Endothelial cell of umbilical vein (primary cell): ENCODE measurements around the gene HEYL. TPM values are rescaled to one million over a fixed set of nuclear protein-coding genes. Genes with fewer than 3 reads are reported as not detected.

ENCODE experiments used
- BruUV-seq: library from RNA; stranded (reverse); fragments of 400-500 nt; replicated peaks from 2 replicates; lab custom pipeline; 2021; lab: Mats Ljungman, UMichigan
- CTCF ChIA-PET: fragments of 300-600, 350-600 bp; sonication (Branson Sonifier 250); formaldehyde crosslinking; loops from one replicate; lab custom pipeline; 2021; ENCODE audit warnings: antibody characterized with exemption, inconsistent platforms; lab: Charles Lee
- POLR2A ChIA-PET: fragments of 300-600, 350-600 bp; sonication (Branson Sonifier 250); formaldehyde crosslinking; loops from one replicate; lab custom pipeline; 2021; ENCODE audit warnings: antibody characterized with exemption, inconsistent platforms; lab: Charles Lee
- DNase-seq: peaks from one replicate; pipeline ENCODE4 v3.0.0-alpha.2; 2011; ENCODE audit warnings: low read depth, low spot score
- FAIRE-seq: peaks from 2 replicates; lab custom pipeline; 2011; peaks lifted over from hg19 to GRCh38; lab: Jason Lieb, UNC
- H2AFZ ChIP-seq: 2 replicates; pipeline ENCODE4 v1.6.0; 2012; ENCODE audit warnings: low read depth, low read length, control low read depth, inconsistent platforms
- H3K27ac ChIP-seq: 2 replicates; pipeline ENCODE4 v1.5.1; 2011; ENCODE audit warnings: low read depth, mild to moderate bottlenecking, control low read depth, low read length, moderate library complexity; ENCODE audit not compliant: insufficient read depth
- H3K27me3 ChIP-seq, 2 experiments: 2 replicates each; pipeline versions ENCODE4 v1.6.0 to v1.6.1; 2011; ENCODE audit warnings: low read length in 2 of 2, mixed read lengths in 1 of 2; ENCODE audit not compliant: control insufficient read depth in 2 of 2, insufficient read depth in 2 of 2
- H3K36me3 ChIP-seq, 2 experiments: 2 replicates in 1 of 2; 3 replicates in 1 of 2; pipeline ENCODE4 v1.5.1; 2011; ENCODE audit warnings: low read length in 2 of 2, mild to moderate bottlenecking in 1 of 2, moderate library complexity in 1 of 2; ENCODE audit not compliant: control insufficient read depth in 2 of 2, insufficient read depth in 2 of 2; ENCODE audit errors: extremely low read depth in 1 of 2
- H3K4me1 ChIP-seq: 3 replicates; pipeline ENCODE4 v1.5.1; 2011; ENCODE audit warnings: mild to moderate bottlenecking, low read length; ENCODE audit not compliant: control insufficient read depth, insufficient read depth; ENCODE audit errors: extremely low read depth
- H3K4me2 ChIP-seq: 2 replicates; pipeline ENCODE4 v1.6.1; 2011; ENCODE audit warnings: low read length, control low read depth, mixed read lengths; ENCODE audit not compliant: insufficient read depth
- H3K4me3 ChIP-seq, 3 experiments: fragments of 200-600 bp in 1 of 3; sonication (generic), shearing (Covaris generic) in 1 of 3; replicated peaks in 1 of 3; 2 replicates each; pipeline ENCODE4 v1.5.1; 2011 to 2016; ENCODE audit warnings: control low read depth in 3 of 3, low read length in 3 of 3, mild to moderate bottlenecking in 2 of 3, inconsistent platforms in 1 of 3, low read depth in 1 of 3, moderate library complexity in 1 of 3; ENCODE audit not compliant: insufficient read depth in 1 of 3
- H3K79me2 ChIP-seq: 2 replicates; pipeline ENCODE4 v1.6.0; 2012; ENCODE audit warnings: low read length, inconsistent platforms; ENCODE audit not compliant: control insufficient read depth, insufficient read depth
- H3K9ac ChIP-seq: replicated peaks from 2 replicates; pipeline ENCODE3; 2011; ENCODE audit warnings: low read length, control low read depth; ENCODE audit not compliant: insufficient read depth; ENCODE audit errors: extremely low read depth
- H3K9me1 ChIP-seq: replicated peaks from 3 replicates; pipeline ENCODE4 v1.6.0; 2011; ENCODE audit warnings: mild to moderate bottlenecking, low read length; ENCODE audit not compliant: control insufficient read depth, insufficient read depth; ENCODE audit errors: extremely low read depth
- H3K9me3 ChIP-seq: replicated peaks from 2 replicates; pipeline ENCODE4 v1.5.1; 2012; ENCODE audit warnings: low read length, inconsistent platforms; ENCODE audit not compliant: control insufficient read depth, insufficient read depth
- H4K20me1 ChIP-seq: replicated peaks from 2 replicates; pipeline ENCODE3; 2011; ENCODE audit warnings: mild to moderate bottlenecking, low read length; ENCODE audit not compliant: control insufficient read depth, insufficient read depth; ENCODE audit errors: extremely low read depth
- FOS ChIP-seq: IDR thresholded peaks from 2 replicates; pipeline ENCODE4 v1.6.1; 2011; ENCODE audit warnings: mild to moderate bottlenecking, low read length, moderate library complexity, borderline replicate concordance; ENCODE audit not compliant: insufficient read depth
- GATA2 ChIP-seq: IDR thresholded peaks from 2 replicates; pipeline ENCODE4 v1.7.0; 2011; ENCODE audit warnings: low read depth, mild to moderate bottlenecking, moderate library complexity, mixed read lengths, low read length; ENCODE audit not compliant: insufficient read length, insufficient read depth
- POLR2AphosphoS5 ChIP-seq: IDR thresholded peaks from 2 replicates; pipeline ENCODE4 v1.6.1; 2012; ENCODE audit warnings: low read depth, mild to moderate bottlenecking, control low read depth, low read length, moderate library complexity; ENCODE audit not compliant: insufficient read depth
- dilution Hi-C: fragments of 300-500 bp; cut with MboI; formaldehyde crosslinking; loops from one replicate; pipeline ENCODE4 v1.15.0; 2019; ENCODE audit warnings: low sequenced_read_pairs; ENCODE audit not compliant: extremely low pct_ligation_motif_present
- intact Hi-C: fragments of 100-400 bp; cut with micrococcal nuclease; formaldehyde crosslinking; loops from one replicate; pipeline ENCODE4 v1.10.0; 2022
- polyA plus RNA-seq, 4 experiments: library from polyadenylated mRNA; depleted of rRNA in 3 of 4; stranded (reverse) in 3 of 4; unstranded in 1 of 4; fragments of >200 nt; gene quantifications; 2 replicates each; pipeline versions ENCODE4 v1.2.1 to v1.2.3, GENCODE V29; 2011 to 2012; ENCODE audit warnings: missing spikeins in 1 of 4
- total RNA-seq: library from RNA; stranded (reverse); gene quantifications from 2 replicates; pipeline ENCODE4 v1.2.3, GENCODE V29; 2021
- TF ChIP-seq, protein P1 (sequence below), 2 donors: IDR thresholded peaks; 1 replicate in 1 of 2; 2 replicates in 1 of 2; pipeline ENCODE4 v1.5.1; 2011; ENCODE audit warnings: low read length in 2 of 2, mild to moderate bottlenecking in 2 of 2, moderate library complexity in 2 of 2, control low read depth in 1 of 2, inconsistent platforms in 1 of 2, low read depth in 1 of 2; ENCODE audit not compliant: insufficient read depth in 1 of 2; ENCODE audit errors: extremely low read depth in 1 of 2

The HEYL gene
- total and polyA plus RNA-seq, 2 donors (not counting 3 experiments of a cell fraction or from before 2014, with no cell fraction given): not detected

DNA sequence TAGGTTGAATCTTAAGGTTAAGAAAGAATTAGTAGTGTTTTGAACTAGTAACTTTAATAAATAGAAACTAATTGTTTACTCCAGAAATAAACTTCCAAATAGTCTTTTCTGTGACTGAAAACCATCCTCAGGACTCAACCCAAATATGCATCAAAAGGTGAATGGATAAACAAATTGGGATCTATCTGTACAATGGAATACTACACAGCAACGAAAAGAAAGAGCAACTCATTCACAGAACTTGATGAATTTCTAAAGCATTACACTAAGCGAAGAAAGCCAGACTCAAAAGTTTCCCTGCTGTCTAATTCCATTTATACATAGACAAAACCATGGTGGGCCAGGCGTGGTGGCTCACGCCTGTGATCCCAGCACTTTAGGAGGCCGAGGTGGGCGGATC lies 25.0 kb downstream of the HEYL start:
- FAIRE-seq (no peak), DNase-seq (no peak)
- no peaks in the 10 kb centered on the region for H3K79me2 ChIP-seq
- no peaks in the 10 kb centered on the region for H3K4me1 ChIP-seq
- H3K9me1 ChIP-seq: no peaks in the 10 kb centered on the region
- TF ChIP-seq, protein P1, sequence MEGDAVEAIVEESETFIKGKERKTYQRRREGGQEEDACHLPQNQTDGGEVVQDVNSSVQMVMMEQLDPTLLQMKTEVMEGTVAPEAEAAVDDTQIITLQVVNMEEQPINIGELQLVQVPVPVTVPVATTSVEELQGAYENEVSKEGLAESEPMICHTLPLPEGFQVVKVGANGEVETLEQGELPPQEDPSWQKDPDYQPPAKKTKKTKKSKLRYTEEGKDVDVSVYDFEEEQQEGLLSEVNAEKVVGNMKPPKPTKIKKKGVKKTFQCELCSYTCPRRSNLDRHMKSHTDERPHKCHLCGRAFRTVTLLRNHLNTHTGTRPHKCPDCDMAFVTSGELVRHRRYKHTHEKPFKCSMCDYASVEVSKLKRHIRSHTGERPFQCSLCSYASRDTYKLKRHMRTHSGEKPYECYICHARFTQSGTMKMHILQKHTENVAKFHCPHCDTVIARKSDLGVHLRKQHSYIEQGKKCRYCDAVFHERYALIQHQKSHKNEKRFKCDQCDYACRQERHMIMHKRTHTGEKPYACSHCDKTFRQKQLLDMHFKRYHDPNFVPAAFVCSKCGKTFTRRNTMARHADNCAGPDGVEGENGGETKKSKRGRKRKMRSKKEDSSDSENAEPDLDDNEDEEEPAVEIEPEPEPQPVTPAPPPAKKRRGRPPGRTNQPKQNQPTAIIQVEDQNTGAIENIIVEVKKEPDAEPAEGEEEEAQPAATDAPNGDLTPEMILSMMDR (IDR thresholded peaks at IDR 0.05; ENCODE audit: extremely low read depth in 1 of 2, insufficient read depth in 1 of 2, low read depth in 1 of 2, low read length in 2 of 2): no peak
- TF ChIP-seq FOS (no peak), GATA2 (no peak)
- POLR2A ChIA-PET: no interaction called here
- peaks cover 0 to 9% of the 10 kb centered on the region in 2 experiments for H3K27me3 ChIP-seq
- dilution Hi-C loops (no loop called here), intact Hi-C loops (no loop called here)
- CTCF ChIA-PET: no interaction called here
- no peak overlapping the region for H3K9ac ChIP-seq
- H3K36me3 ChIP-seq: no peaks in the 10 kb centered on the region
- no peak overlapping the region for H2AFZ ChIP-seq
- no peaks in the 10 kb centered on the region for H3K9me3 ChIP-seq
- no peaks in the 10 kb centered on the region for H4K20me1 ChIP-seq
- no peak overlapping the region for H3K27ac ChIP-seq
- H3K4me2 ChIP-seq: no peak overlapping the region
- H3K4me3 ChIP-seq: no peak overlapping the region
- BruUV-seq: no TSS peak

DNA sequence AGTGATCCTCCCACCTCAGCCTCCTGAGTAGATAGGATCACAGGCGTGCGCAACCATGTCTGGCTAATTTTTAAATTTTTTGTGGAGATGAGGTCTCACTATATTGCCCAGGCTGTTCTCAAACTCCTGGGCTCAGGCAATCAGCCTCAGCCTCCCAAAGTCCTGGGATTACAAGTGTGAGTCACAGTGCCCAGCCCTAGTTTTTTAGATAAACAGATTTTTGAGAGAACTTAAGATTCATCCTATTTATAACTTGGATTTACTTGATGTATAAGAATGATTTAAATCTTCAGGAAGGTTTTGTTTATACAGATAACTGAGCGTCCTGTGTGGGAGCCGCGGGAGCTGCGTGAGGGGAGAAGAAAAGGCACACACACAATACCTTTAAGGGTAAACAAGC lies 26.2 kb downstream of the HEYL start:
- Histone ChIP-seq H3K27me3 (peaks cover 0 to 9% of the 10 kb centered on the region in 2 experiments), H3K4me3 (no peak overlapping the region), H4K20me1 (no peaks in the 10 kb centered on the region), H3K4me2 (no peak overlapping the region), H3K4me1 (no peaks in the 10 kb centered on the region), H3K36me3 (no peaks in the 10 kb centered on the region), H3K27ac (no peak overlapping the region), H2AFZ (no peak overlapping the region), H3K79me2 (no peaks in the 10 kb centered on the region), H3K9ac (no peak overlapping the region), H3K9me1 (no peaks in the 10 kb centered on the region), H3K9me3 (no peaks in the 10 kb centered on the region)
- DNase-seq (no peak), FAIRE-seq (no peak)
- dilution Hi-C loops: no loop called here
- no peak for TF ChIP-seq POLR2AphosphoS5
- ChIA-PET CTCF (interaction anchor here (0.6 to 1.0 kb wide), 2 partner anchors 45 to 83 kb away, joined by 3 to 4 read pairs; no protein-coding TSS in a partner anchor), POLR2A (no interaction called here)
- no TSS peak for BruUV-seq
- intact Hi-C loops: no loop called here
